Small intestine (tissue), 7 donors: ENCODE data around the gene TSBP1. TPM values are rescaled to one million over a fixed set of nuclear protein-coding genes. Genes with fewer than 3 reads are reported as not detected.
A peak's percentile ranks its signal among the peaks of the same experiment; 100 is the strongest.
"Not testable (repeated sequence)": the region's sequence is repeated elsewhere in the genome, so short reads cannot be mapped to it uniquely, and the experiment has no call there.

Source experiments
- DNase-seq, 2 donors: peaks; one replicate each; pipeline versions ENCODE4 v3.0.0 to v3.0.0-alpha.2; 2013
- FAIRE-seq: peaks from 2 replicates; lab custom pipeline; 2012; peaks lifted over from hg19 to GRCh38; lab: Jason Lieb, UNC
- H3K27ac ChIP-seq, 3 donors: one replicate each; pipeline ENCODE4 v1.5.1; 2013; ENCODE audit warnings: low read length in 2 of 3, mild to moderate bottlenecking in 2 of 3, control low read depth in 1 of 3, inconsistent platforms in 1 of 3, low read depth in 1 of 3, moderate library complexity in 1 of 3
- H3K27me3 ChIP-seq, 3 donors: one replicate each; pipeline ENCODE4 v1.6.1; 2013; ENCODE audit warnings: low read length in 3 of 3, inconsistent platforms in 1 of 3; ENCODE audit not compliant: control insufficient read depth in 3 of 3, insufficient read depth in 3 of 3
- H3K36me3 ChIP-seq, 3 donors: one replicate each; pipeline ENCODE4 v1.6.1; 2013; ENCODE audit warnings: low read length in 3 of 3, inconsistent platforms in 1 of 3, low read depth in 1 of 3, mild to moderate bottlenecking in 1 of 3, moderate library complexity in 1 of 3; ENCODE audit not compliant: control insufficient read depth in 3 of 3, insufficient read depth in 2 of 3
- H3K4me1 ChIP-seq, 3 donors: one replicate each; pipeline ENCODE4 v1.6.1; 2013; ENCODE audit warnings: low read length in 2 of 3, inconsistent platforms in 1 of 3, low read depth in 1 of 3, mild to moderate bottlenecking in 1 of 3, moderate library complexity in 1 of 3; ENCODE audit not compliant: control insufficient read depth in 3 of 3, insufficient read depth in 2 of 3
- H3K4me3 ChIP-seq, 3 donors: one replicate each; pipeline ENCODE4 v1.5.1; 2013; ENCODE audit warnings: low read length in 3 of 3, control low read depth in 1 of 3, inconsistent platforms in 1 of 3, low read depth in 1 of 3, mild to moderate bottlenecking in 1 of 3, moderate library complexity in 1 of 3
- H3K9me3 ChIP-seq, 2 donors: one replicate each; pipeline ENCODE4 v1.6.1; 2013; ENCODE audit warnings: low read depth in 1 of 2, low read length in 1 of 2; ENCODE audit not compliant: control insufficient read depth in 2 of 2, insufficient read depth in 1 of 2
- WGBS, 3 donors: extraction: QIAGEN DNeasy Blood & Tissue Kit; methylation state at CpG; one replicate each; pipeline ENCODE4 v1.1.7; 2013; 5-methylcytosine and 5-hydroxymethylcytosine counted together
- polyA plus RNA-seq, 4 donors: library from polyadenylated mRNA; stranded (reverse) in 3 of 4; unstranded in 1 of 4; fragments of 200-250 nt in 3 of 4; fragments of 120-200 nt in 1 of 4; gene quantifications; one replicate each; pipeline versions ENCODE4 v1.2.1 to v1.2.3, GENCODE V29; 2013
- donor health status: healthy with polysubstance abuse.
- donor health status: control.
- donor health status: control.
- donor health status: Bipolar disorder and iron deficiency.
- donor health status: healthy.

The TSBP1 gene
- polyA plus RNA-seq, 4 donors = not detected

DNA sequence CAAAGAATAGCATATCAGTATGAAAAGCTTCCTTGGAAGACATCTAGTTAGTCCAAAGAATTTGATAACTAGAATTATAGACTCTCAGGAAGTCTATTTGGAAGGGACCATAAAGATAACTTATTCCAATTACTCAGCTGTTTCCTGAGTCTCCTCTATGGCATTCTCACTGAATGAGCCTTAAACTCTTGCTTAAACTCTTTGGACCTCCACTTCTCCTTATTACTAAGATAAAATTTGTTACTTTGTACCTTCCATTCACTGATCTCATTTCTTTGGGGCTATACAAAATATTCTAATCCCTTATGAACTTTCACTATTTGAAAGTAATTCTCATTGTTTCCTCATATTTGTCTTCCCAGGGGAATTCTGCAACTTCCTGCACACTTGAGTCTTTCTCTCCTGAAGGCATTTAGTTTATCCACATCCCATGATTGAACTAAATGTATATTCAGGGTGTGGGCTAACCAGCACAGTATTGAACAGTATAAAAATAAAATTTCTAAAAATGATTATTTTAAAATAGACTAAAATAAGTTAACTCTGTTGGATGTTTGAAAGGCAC is 80.7 kb downstream of the TSBP1 start:
- H3K27me3 ChIP-seq = peaks cover 0 to 6% (median 0%) of the 10 kb centered on the region in 3 donors
- H3K9me3 ChIP-seq = no peaks in the 10 kb centered on the region
- DNase-seq (peak; percentile 30 to 43), FAIRE-seq (no peak)
- H3K4me3 ChIP-seq = no peak overlapping the region
- no peaks in the 10 kb centered on the region for H3K36me3 ChIP-seq
- H3K27ac ChIP-seq = no peak overlapping the region
- H3K4me1 ChIP-seq = peaks cover 0 to 2% (median 0%) of the 10 kb centered on the region in 3 donors

DNA sequence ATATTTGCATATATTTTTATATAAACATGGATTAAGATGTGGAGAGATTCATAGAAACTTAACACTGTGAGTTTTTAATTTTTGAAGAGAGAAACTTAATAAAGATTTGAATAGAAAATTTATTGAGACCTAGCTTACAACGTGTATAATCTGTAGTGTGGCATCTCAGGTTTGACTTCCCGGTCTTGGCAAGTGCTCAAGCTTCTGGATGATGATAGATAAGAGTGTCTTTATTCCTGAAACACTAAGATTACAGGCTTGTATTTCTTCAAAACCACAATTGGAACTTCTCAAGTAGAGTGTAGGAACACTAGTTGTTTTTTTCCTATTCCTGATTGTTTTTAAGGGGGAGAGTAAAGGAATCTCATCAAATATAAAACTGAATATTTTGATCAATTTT is 83.3 kb downstream of the TSBP1 start:
- no peak for DNase-seq
- Histone ChIP-seq H3K27ac (no peak overlapping the region), H3K4me3 (no peak overlapping the region), H3K27me3 (peaks cover 0 to 4% (median 0%) of the 10 kb centered on the region in 3 donors), H3K4me1 (peaks cover 0 to 2% (median 0%) of the 10 kb centered on the region in 3 donors), H3K36me3 (no peaks in the 10 kb centered on the region), H3K9me3 (no peaks in the 10 kb centered on the region)
- FAIRE-seq = peak; percentile 26
- 14 to 52% (median 21%) methylated on average over 2 of the region's 2 CpGs for WGBS, 3 donors

DNA sequence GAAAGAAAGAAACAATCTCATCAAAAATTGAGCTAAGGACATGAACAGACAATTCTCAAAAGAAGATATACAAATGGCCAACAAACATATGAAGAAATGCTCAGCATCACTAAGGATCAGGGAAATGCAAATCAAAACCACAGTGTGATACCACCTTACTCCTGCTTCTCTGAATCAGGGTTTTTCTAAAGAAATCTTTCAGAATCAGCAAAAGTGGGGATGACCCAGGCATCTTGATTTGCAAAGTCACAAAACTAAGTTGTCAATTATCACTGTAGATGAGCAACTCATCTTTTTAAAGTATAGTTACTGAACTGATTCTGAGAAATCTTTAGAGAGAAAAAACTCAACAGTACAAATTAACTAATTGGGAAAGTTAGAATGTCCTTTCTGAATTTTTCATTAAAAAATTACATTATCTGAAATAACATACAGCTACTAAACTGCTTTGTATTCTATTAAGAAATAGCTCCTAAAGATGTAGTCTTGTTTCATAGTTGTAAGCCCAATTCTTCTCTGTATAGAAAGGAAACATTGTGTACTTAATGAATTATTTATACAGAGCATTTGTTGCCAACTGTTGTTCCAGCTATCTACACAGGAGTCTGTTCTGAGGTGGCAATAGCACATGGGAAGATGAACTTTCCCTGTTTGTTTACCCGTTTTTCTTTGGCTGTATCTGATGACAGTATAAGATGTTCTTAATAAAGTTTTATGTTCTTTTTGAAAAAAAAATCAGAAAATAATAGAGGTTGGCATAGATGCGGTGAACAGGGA is 97.7 kb downstream of the TSBP1 start:
- H3K27ac ChIP-seq, H3K36me3 ChIP-seq, H3K27me3 ChIP-seq, H3K4me3 ChIP-seq, DNase-seq, H3K4me1 ChIP-seq, H3K9me3 ChIP-seq: not testable (repeated sequence)
- FAIRE-seq = peak; percentile 47
- 88 to 94% (median 92%) methylated on average over 2 of the region's 2 CpGs for WGBS, 3 donors

DNA sequence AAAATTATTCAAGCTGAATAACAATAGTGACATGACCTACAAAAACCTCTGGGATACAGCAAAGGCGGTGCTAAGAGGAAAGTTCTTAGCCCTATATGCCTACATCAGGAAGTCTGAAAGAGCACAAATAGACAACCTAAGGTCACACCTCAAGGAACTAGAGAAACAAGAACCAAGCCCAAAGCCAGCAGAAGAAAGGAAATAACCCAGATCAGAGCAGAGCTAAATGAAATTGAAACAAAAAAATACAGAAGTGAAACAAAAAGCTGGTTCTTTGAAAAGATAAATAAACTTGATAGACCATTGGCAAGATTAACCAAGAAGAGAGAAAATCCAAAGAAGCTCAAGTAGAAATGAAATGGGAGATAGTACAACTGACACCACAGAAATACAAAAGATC is 100.3 kb downstream of the TSBP1 start:
- Histone ChIP-seq H3K4me3 (no peak overlapping the region), H3K27me3 (no peaks in the 10 kb centered on the region), H3K36me3 (no peaks in the 10 kb centered on the region), H3K4me1 (no peaks in the 10 kb centered on the region), H3K27ac (no peak overlapping the region), H3K9me3 (peaks cover 0 to 1% of the 10 kb centered on the region in 2 donors)
- whole genome bisulfite sequencing, 3 donors = 47 to 77% (median 69%) methylated on average over 1 of the region's 1 CpG
- DNase-seq (no peak), FAIRE-seq (peak; percentile 73)

DNA sequence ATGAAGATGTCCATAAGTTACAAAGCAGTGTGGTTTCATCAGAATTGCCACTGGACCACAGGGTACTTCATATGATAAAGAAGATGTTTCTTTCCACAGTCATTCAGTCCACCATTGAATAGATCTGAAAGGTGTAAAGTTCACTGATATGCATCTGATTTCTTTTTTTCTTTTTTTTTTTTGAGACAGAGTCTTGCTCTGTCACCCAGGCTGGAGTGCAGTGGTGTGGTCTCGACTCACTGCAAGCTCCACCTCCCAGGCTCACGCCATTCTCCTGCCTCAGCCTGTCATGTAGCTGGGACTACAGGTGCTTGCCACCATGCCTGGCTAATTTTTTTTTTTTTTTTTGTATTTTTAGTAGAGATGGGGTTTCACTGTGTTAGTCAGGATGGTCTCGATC is 103.2 kb downstream of the TSBP1 start:
- not testable (repeated sequence) for H3K4me3 ChIP-seq, H3K36me3 ChIP-seq, H3K27ac ChIP-seq, FAIRE-seq, H3K9me3 ChIP-seq, H3K4me1 ChIP-seq, DNase-seq, H3K27me3 ChIP-seq
- 22 to 79% (median 45%) methylated on average over 2 to 3 of the region's 3 CpGs for WGBS, 3 donors

DNA sequence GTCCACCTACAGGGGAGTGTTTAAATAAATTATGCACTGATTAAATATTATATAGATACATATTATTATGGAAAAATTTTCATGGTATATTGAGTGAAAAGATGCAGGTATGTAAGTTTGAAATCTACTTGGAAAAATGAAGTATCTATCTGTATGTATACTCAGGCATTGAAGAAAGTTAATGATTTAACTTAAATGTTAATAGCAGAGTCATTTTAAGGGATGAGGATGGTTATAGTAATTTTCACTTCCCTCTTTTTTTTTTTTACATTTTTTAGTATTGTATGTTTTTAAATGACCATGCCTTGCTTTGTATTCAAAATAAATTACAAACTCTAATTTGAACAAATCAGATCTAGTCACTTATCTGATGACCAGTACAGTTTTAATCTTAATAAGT is 104.7 kb downstream of the TSBP1 start:
- FAIRE-seq (no peak), DNase-seq (no peak)
- Histone ChIP-seq H3K4me3 (no peak overlapping the region), H3K9me3 (no peaks in the 10 kb centered on the region), H3K27ac (no peak overlapping the region), H3K4me1 (no peaks in the 10 kb centered on the region), H3K27me3 (no peaks in the 10 kb centered on the region), H3K36me3 (no peaks in the 10 kb centered on the region)

DNA sequence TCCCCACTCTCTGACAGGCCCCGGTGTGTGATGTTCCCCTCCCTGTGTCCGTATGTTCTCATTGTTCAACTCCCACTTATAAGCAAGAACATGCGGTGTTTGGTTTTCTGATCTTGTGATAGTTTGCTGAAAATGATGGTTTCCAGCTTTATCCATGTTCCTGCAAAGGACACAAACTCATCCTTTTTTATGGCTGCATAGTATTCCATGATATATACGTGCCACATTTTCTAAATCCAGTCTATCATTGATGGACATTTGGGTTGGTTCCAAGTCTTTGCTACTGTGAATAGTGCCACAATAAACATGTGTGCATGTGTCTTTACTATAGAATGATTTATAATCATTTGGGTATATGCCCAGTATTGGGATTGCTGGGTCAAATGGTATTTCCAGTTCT is 114.4 kb downstream of the TSBP1 start:
- H3K9me3 ChIP-seq, DNase-seq, H3K4me1 ChIP-seq, H3K36me3 ChIP-seq, FAIRE-seq, H3K4me3 ChIP-seq, H3K27ac ChIP-seq: not testable (repeated sequence)
- WGBS, 3 donors = 90 to 94% (median 91%) methylated on average over 3 to 4 of the region's 4 CpGs
- H3K27me3 ChIP-seq = peaks cover 0 to 18% (median 0%) of the 10 kb centered on the region in 3 donors

DNA sequence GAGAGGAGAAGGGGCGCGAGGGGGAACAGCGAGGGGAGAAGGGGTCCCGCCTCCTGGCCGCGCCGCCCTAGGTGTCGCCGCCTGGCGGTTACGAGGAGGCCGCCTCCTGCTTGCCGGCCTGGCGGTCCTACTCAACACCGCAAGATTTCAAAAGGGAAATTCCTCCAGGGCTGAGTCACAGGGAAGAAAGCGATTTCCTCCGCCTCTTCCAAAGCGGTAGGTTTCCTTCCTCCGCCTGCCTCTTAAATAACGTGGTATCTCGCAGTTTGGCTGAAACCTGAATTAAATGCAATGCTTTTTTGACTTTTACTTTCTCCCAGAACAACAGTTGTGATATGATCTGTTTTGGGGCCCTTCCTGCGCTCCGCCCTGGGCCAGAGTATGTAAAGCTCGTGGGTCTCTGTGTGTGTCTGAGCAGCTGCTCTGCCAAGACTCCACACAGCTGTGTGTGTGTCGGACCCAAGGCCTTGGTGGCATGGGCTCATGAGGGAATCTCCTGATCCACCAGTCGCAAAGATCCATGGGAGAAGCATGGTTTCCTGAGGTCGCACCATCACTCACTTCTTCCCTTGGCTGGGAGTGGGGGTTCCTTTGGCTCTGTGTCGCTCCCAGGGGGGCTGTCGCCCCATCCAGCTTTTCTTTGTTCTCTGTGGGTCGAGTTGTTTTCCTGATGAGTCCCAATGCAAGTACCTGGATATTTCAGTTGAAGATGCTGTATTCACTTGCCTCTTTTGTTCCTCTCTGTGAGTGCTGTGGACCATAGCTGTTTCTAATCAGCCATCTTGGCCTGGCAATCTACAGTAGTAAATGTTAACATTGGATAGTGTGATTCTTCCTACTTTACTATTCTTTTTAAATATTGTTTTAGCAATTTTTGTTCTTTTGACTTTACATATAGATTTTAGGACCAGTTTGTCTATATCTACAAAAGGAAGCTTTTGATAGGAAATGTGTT is 116.2 kb downstream of the TSBP1 start:
- Histone ChIP-seq H3K36me3 (no peaks in the 10 kb centered on the region), H3K4me3 (peak overlapping the region in 2 of 3 donors; percentile 21 to 42), H3K27me3 (peaks cover 0 to 18% (median 0%) of the 10 kb centered on the region in 3 donors), H3K4me1 (peaks cover 0 to 8% (median 0%) of the 10 kb centered on the region in 3 donors), H3K27ac (peak overlapping the region in 2 of 3 donors; percentile 68 to 84), H3K9me3 (no peaks in the 10 kb centered on the region)
- DNase-seq (peak; percentile 63 to 81), FAIRE-seq (no peak)
- 9 to 21% (median 17%) methylated on average over 26 to 30 of the region's 30 CpGs for WGBS, 3 donors
